H1 (cell line): ENCODE measurements around the gene ANK2. TPM values are rescaled to one million over a fixed set of nuclear protein-coding genes. Genes with fewer than 3 reads are reported as not detected.

ENCODE experiments used
- SIRT6 ChIP-seq: IDR thresholded peaks from one replicate; pipeline ENCODE4 v1.7.1; 2012; ENCODE audit warnings: low read length, inconsistent platforms
- polyA plus RNA-seq, 7 experiments: library from polyadenylated mRNA; depleted of rRNA in 3 of 7; stranded (reverse) in 5 of 7; unstranded in 2 of 7; fragments of >200 nt in 5 of 7; fragments of 200-250 nt in 2 of 7; gene quantifications; 1 replicate in 5 of 7; 2 replicates in 1 of 7; 4 replicates in 1 of 7; pipeline versions ENCODE4 v1.2.1 to v1.2.3, GENCODE V29; 2011 to 2013; ENCODE audit warnings: missing spikeins in 2 of 7, mixed read lengths in 2 of 7
- total RNA-seq: library from RNA; stranded (reverse); fragmentation: NEBNext Ultra II Directional; extraction: Animal tissue kit (Norgen Biotek cat#: 25700); gene quantifications from 2 replicates; pipeline ENCODE4 v1.2.1, GENCODE V29; 2021
- TF ChIP-seq, protein P1 (sequence below): IDR thresholded peaks from 2 replicates; pipeline ENCODE4 v1.6.1; 2011; ENCODE audit warnings: low read length, improper control_type of control experiment

ANK2 gene
- total and polyA plus RNA-seq, 2 of the 8 experiments (the other 6 are each of a cell fraction or from before 2014, with no cell fraction given), result 14.2 to 35.1 TPM

DNA sequence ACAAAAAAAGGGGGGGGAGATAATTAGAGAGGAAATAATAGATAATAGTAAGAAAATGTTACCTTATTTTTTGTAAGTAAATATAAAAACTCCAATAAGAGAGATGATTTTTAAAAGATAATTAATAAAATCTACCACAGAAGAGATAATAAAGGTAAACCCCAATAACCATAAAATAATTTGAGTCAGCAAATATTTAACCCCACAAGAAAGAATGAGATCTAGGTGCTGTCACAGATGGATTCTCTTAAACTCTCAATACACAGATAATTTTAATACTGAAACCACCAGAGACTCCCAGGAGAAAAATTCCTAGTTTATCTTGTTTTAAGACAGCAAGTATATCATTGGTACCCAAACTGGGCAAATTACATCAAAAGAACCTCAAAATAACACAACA lies 341.4 kb downstream of the ANK2 start (continued):
- TF ChIP-seq, protein P1, sequence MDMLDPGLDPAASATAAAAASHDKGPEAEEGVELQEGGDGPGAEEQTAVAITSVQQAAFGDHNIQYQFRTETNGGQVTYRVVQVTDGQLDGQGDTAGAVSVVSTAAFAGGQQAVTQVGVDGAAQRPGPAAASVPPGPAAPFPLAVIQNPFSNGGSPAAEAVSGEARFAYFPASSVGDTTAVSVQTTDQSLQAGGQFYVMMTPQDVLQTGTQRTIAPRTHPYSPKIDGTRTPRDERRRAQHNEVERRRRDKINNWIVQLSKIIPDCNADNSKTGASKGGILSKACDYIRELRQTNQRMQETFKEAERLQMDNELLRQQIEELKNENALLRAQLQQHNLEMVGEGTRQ, result no peak
- no peak for TF ChIP-seq SIRT6
